ENCODE measurements around the gene CDH12.

- TF ChIP-seq POLR2A (IDR thresholded peaks at IDR 0.05) (no peak), CTCF (IDR thresholded peaks at IDR 0.05 in 4 of 5, conservative IDR thresholded peaks at IDR 0.05 in 1 of 5) (no peak)
Measured at GRCh38 chr5:22036061-22036460, 817.1 kb downstream of the CDH12 start.

Measured in gastrocnemius medialis (tissue), 4 donors.